Islet precursor cell (in vitro differentiated cells): ENCODE data around the gene OR10P1.

Experiments
- DNase-seq: peaks from one replicate; pipeline ENCODE4 v3.0.0-alpha.2; 2018

The OR10P1 gene

GRCh38 chr12:55686366-55687010 lies 49.8 kb downstream of the OR10P1 start:
- peak; percentile 50 for DNase-seq
